ENCODE data around the gene HOTAIR. TPM values are rescaled to one million over a fixed set of nuclear protein-coding genes. Genes with fewer than 3 reads are reported as not detected.

HOTAIR gene
- total RNA-seq, 1 experiment from 2014 or later, result 3.5 TPM

GRCh38 chr12:54019091-54019811, 44.5 kb upstream of the HOTAIR start:
- no peak for DNase-seq
- no peaks in the 10 kb centered on the region for H3K9me3 ChIP-seq (ENCODE audit: low read length)
- no peaks in the 10 kb centered on the region for H4K20me1 ChIP-seq (ENCODE audit: low read length)
- no peaks in the 10 kb centered on the region for H3K36me3 ChIP-seq (ENCODE audit: low read depth, low read length)
- H3K4me1 ChIP-seq (ENCODE audit: insufficient read depth, low read length), result peaks cover 13% of the 10 kb centered on the region
- no peak overlapping the region for H2AFZ ChIP-seq (ENCODE audit: low read length)
- peaks cover 71% of the 10 kb centered on the region for H3K79me2 ChIP-seq (ENCODE audit: low read length)
- TF ChIP-seq EZH2phosphoT487 (IDR thresholded peaks at IDR 0.05; ENCODE audit: borderline replicate concordance, low read length), result no peak
- no peak for TF ChIP-seq EZH2 (IDR thresholded peaks at IDR 0.05; ENCODE audit: low read length, unreplicated experiment)
- TF ChIP-seq CTCF (conservative IDR thresholded peaks at IDR 0.05; ENCODE audit: low read depth, low read length), result no peak
- ChIA-PET POLR2A (ENCODE audit: unreplicated experiment) (no interaction called here), CTCF (no interaction called here)
- ATAC-seq, result no peak
- H3K9ac ChIP-seq (ENCODE audit: low read length), result no peak overlapping the region
- no peak overlapping the region for H3K4me2 ChIP-seq (ENCODE audit: low read length)
- no peaks in the 10 kb centered on the region for H3K27me3 ChIP-seq (ENCODE audit: low read length)
- H3K27ac ChIP-seq (ENCODE audit: low read length), result no peak overlapping the region
- H3K4me3 ChIP-seq (ENCODE audit: low read length), result no peak overlapping the region
- no peaks in the 10 kb centered on the region for H3K9me2 ChIP-seq (replicated peaks; ENCODE audit: low read length)
- H3F3A ChIP-seq (ENCODE audit: low read length, unreplicated experiment), result no peaks in the 10 kb centered on the region
- intact Hi-C loops (cut with micrococcal nuclease), result no loop called here
- BruUV-seq (replicated peaks), result no TSS peak

- POLR2A ChIA-PET (ENCODE audit: unreplicated experiment), result no interaction called here
- peaks cover 64% of the 10 kb centered on the region for H3K79me2 ChIP-seq (ENCODE audit: low read length)
These were observed 43.8 kb upstream of the HOTAIR start for GRCh38 chr12:54018468-54018984.

More at GRCh38 chr12:54018468-54018984, 43.8 kb upstream of the HOTAIR start:
- H3K4me3 ChIP-seq (ENCODE audit: low read length), result peak overlapping the region; percentile 96
- H3K9me3 ChIP-seq (ENCODE audit: low read length), result no peaks in the 10 kb centered on the region
- peak overlapping the region; percentile 87 for H2AFZ ChIP-seq (ENCODE audit: low read length)
- H3K9me2 ChIP-seq (replicated peaks; ENCODE audit: low read length), result no peaks in the 10 kb centered on the region
- CTCF ChIA-PET, result no interaction called here
- H3K9ac ChIP-seq (ENCODE audit: low read length), result peak overlapping the region; percentile 89
- no peaks in the 10 kb centered on the region for H3K36me3 ChIP-seq (ENCODE audit: low read depth, low read length)
- no peaks in the 10 kb centered on the region for H3F3A ChIP-seq (ENCODE audit: low read length, unreplicated experiment)
- no peaks in the 10 kb centered on the region for H4K20me1 ChIP-seq (ENCODE audit: low read length)
- DNase-seq (no peak), ATAC-seq (no peak)
- intact Hi-C loops (cut with micrococcal nuclease), result no loop called here
- H3K4me1 ChIP-seq (ENCODE audit: insufficient read depth, low read length), result peaks cover 15% of the 10 kb centered on the region
- H3K4me2 ChIP-seq (ENCODE audit: low read length), result peak overlapping the region; percentile 100
- no peak for TF ChIP-seq EZH2 (IDR thresholded peaks at IDR 0.05; ENCODE audit: low read length, unreplicated experiment)
- TF ChIP-seq CTCF (conservative IDR thresholded peaks at IDR 0.05; ENCODE audit: low read depth, low read length), result no peak
- no peak for TF ChIP-seq EZH2phosphoT487 (IDR thresholded peaks at IDR 0.05; ENCODE audit: borderline replicate concordance, low read length)
- H3K27ac ChIP-seq (ENCODE audit: low read length), result peak overlapping the region; percentile 38
- BruUV-seq (replicated peaks), result TSS peak; percentile 73
- no peaks in the 10 kb centered on the region for H3K27me3 ChIP-seq (ENCODE audit: low read length)

Measured in PC-3 (cell line).